Fibroblast of skin of right biceps (primary cell): ENCODE measurements around the gene MAP1LC3B.
"Not testable (repeated sequence)": the region's sequence is repeated elsewhere in the genome, so short reads cannot be mapped to it uniquely, and the experiment has no call there.

Experiments
- DNase-seq: peaks from one replicate; pipeline ENCODE4 v3.0.0-alpha.2; 2013

The MAP1LC3B gene

DNA sequence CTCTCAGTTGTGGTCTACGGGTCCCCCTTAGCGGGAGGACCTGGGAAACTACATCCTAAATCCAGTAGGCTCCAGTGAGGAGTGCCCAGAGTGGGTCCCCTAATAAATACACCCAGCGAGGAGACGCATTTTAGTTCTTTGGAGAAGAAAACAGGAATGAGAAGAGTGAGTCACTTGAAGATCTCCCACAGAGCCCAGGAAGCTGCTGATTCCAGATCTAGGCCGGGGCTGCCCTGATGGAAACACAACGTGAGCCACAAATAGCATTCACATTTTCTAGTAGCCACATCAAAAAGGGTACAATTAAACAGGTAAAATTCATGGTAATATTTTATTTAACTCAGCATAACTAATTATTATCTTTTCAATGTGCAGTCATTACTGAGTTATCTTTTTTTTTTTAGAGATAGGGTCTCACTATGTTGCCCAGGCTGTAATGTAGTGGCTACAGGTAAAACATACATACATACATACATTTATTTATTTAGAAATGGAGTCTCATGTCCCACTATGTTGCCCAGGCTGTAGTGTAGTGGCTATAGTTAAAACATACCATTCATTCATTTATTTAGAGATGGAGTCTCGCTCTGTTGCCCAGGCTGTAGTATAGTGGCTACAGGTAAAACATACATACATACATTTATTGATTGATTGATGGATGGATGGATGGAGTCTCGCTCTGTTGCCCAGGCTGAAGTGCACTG lies 30.1 kb upstream of the MAP1LC3B start:
- no peak for DNase-seq

DNA sequence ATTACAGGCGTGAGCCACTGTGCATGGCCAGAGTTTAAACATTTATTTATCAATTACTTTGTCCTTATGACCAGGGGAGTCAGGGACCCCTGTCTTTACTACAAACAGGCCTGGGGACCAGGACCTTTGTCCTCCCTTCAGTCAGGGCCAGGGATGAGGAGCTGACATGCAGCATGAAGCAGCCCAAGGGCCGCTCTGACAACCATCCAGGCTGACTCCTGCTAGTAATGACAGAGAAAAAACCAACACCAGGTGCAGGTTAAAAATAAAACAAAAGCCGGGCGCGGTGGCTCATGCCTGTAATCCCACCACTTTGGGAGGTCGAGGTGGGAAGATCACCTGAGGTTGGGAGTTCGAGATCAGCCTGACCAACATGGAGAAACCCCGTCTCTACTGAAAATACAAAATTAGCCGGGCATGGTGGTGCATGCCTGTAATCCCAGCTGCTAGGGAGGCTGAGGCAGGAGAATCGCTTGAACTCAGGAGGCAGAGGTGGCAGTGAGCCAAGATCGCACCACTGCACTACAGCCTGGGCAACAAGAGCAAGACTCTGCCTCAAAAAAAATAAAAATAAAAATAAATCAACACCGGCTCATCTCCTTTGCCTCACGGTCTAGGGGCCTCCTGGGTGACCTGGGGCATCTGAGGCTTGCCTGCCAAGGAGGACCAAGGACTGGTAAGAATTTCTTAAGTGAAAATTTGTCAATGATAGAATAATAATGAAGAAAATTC lies 29.1 kb upstream of the MAP1LC3B start:
- not testable (repeated sequence) for DNase-seq

GRCh38 chr16:87363771-87364455 lies 28.2 kb upstream of the MAP1LC3B start:
- DNase-seq: no peak

GRCh38 chr16:87365021-87365713 lies 27.0 kb upstream of the MAP1LC3B start:
- DNase-seq: no peak

- no peak for DNase-seq
Observed at GRCh38 chr16:87366288-87366687, 25.8 kb upstream of the MAP1LC3B start.

- no peak for DNase-seq
Observed at GRCh38 chr16:87366930-87367329, 25.2 kb upstream of the MAP1LC3B start.

- no peak for DNase-seq
Observed at GRCh38 chr16:87367529-87367928, 24.6 kb upstream of the MAP1LC3B start.

DNA sequence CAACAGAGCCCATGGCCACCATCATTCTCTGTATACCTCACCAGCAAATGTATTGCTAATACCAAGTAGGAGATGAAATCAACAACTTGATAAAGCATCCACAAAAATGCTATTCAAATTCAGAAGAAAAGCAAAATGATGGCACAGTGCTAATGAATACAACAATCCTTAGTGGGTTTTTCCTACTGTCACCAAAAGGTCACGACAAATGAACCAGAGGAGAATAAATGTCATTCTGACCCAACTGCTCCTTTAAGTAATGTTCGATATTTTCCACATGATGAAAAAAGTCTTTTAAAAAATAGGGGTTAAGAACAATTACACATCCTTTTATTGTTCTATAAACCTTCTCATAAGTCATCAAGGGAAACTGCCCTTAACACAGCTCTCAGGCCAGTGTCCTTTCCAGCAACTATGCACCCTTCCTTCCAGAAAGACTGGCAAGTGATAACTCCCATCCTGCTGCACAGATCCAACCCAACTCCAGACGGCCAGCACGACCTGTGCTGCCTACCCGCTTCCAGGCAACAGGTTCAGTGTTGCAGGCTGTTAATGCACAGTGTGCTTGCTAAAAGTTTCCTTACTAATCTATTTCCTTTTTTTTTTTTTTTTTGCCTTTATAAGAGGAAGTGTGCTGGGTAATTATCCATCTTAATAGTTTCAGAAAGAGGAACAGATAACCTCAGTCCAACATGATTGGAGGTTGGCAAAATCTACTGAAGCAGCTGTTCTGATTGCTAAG lies 23.9 kb upstream of the MAP1LC3B start:
- no peak for DNase-seq

DNA sequence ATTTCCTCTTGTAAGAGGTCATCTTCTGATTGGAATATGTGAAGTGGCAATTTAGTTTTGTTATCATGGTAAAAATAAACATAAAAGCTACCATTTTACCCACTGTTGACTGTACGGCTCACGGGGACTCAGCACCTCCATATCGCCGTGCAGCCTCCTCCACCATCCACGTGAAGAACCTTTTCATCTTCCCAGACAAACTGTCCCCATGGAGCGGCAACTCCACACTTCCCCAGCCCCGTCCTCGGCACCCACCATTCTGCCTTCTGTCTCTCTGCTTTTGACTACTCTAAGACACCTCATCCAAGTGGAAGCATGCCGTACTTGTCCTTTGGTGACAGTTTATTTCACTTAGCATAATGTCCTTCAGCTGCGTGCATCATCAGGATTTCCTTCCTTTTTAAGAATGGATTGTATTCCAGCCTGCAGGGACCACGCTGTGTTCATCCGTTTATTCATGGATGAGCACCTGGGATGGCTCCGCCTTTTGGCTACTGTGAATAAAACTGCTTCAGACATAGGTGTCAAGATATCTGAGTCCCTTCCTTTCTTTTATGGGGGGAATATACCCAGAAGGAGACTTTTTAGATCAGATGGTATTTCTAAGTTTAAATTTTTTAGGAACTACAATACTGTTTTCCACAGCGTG lies 22.9 kb upstream of the MAP1LC3B start:
- DNase-seq: no peak

- no peak for DNase-seq
Observed at GRCh38 chr16:87369796-87370719, 22.1 kb upstream of the MAP1LC3B start.

GRCh38 chr16:87371261-87371866 lies 20.8 kb upstream of the MAP1LC3B start:
- no peak for DNase-seq

GRCh38 chr16:87372305-87372704 lies 19.8 kb upstream of the MAP1LC3B start:
- no peak for DNase-seq

- DNase-seq: no peak
Observed at GRCh38 chr16:87374313-87374712, 17.8 kb upstream of the MAP1LC3B start.

DNA sequence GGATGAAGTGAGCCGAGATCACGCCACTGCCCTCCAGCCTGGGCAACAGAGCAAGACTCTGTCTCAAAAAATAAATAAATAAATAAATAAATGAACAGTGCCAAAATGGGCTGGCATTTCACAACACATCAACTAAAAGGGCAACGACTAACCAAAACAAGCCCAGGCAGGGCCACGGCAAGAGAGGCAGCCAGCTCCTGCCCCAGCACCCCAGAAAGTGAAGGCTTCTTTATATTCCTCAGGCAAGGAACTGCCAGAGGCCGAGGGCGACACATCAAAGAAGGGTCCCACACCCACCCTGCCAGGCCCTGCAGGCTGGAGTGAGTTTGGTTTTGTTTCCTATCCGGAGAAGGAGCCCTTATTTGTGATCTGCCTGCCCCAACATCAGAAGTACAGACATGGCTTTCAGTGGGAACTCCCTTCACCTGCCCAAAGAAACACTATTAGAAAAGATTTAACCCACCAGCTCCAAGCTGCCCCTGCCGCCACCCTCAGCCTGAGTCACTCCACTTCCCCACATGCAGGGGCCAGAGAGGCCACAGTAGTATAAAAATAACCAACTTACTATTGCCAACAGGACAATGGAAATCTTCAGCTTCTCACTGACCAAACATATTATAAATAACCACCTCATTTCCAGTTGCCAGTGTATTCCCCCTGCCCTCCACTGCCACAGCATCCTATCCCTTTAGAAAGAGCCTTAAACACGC lies 16.6 kb upstream of the MAP1LC3B start:
- DNase-seq: no peak

GRCh38 chr16:87376660-87377059 lies 15.5 kb upstream of the MAP1LC3B start:
- no peak for DNase-seq

DNA sequence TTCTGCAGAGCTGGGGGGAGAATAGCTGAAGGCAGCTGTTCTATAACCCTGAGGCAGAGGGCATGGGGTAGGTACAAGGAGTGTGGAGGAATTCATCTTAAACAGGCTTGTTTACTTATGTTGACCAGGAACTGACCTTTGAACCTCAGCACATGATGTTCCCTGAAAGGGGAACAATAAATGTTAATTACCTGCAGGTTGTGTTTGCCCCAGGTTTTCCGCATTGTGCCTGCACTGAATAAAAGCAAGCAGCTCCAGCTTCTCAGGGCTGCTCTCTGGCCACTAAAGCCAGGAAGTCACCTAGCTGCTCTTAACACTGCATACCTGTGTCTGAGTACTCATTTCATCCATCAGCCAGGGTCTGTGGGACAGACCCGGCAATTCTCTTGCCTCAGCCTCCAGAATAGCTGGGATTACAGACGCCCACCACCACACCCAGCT lies 12.8 kb upstream of the MAP1LC3B start:
- DNase-seq: not testable (repeated sequence)

DNA sequence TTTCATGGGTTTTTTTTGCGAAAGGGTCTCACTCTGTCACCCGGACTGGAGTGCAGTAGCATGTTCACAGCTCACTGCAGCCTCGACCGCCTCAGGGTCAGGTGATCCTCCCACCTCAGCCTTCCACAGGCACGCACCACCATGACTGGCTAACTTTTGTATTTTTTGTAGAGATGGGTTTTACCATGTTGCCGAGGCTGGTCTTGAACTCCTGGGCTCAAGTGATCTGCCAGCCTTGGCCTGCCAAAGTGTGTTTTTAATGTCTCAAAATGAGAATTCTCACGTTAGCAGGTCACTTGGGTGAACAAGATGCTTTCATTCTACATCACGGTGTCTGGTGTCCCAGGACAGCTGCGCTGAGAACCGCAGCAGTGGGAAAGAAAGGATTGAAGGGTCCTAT lies 11.7 kb upstream of the MAP1LC3B start:
- DNase-seq: no peak

DNA sequence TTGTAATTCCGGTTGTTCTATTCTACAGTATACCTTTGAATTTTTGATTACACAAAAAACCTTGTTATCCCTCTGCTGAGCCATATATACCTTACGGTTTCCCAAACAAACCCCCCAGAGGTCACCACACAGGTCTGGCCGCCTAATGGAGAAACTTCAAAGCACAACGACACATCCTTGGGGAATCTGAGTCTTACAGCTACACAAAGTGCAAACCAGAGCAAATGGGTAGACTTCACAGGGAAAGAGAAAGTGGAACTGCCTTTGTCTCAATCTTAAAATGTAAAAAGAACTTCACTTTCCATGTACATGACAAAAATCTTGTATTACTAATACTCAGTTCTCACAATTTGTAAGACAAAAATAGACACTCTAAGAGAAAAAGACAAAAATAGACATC lies 11.3 kb upstream of the MAP1LC3B start:
- peak; percentile 18 for DNase-seq

GRCh38 chr16:87382023-87382785 lies 9.9 kb upstream of the MAP1LC3B start:
- no peak for DNase-seq
